ENCODE data around the gene NKX6-2.
"Not testable (repeated sequence)": the region's sequence is repeated elsewhere in the genome, so short reads cannot be mapped to it uniquely, and the experiment has no call there.

The NKX6-2 gene

GRCh38 chr10:132777441-132777840 lies 8.5 kb downstream of the NKX6-2 start:
- no peak for DNase-seq

GRCh38 chr10:132776821-132777220 lies 9.1 kb downstream of the NKX6-2 start:
- DNase-seq, result no peak

GRCh38 chr10:132776186-132776585 lies 9.8 kb downstream of the NKX6-2 start:
- DNase-seq, result no peak

- DNase-seq, result peak; percentile 69
Measured at GRCh38 chr10:132774902-132775863, 10.8 kb downstream of the NKX6-2 start.

- DNase-seq, result peak; percentile 65
Measured at GRCh38 chr10:132774181-132774901, 11.6 kb downstream of the NKX6-2 start.

GRCh38 chr10:132772816-132773215 lies 13.1 kb downstream of the NKX6-2 start:
- not testable (repeated sequence) for DNase-seq

- no peak for DNase-seq
Measured at GRCh38 chr10:132770061-132771021, 15.6 kb downstream of the NKX6-2 start.

GRCh38 chr10:132768346-132769248 lies 17.4 kb downstream of the NKX6-2 start:
- no peak for DNase-seq

- no peak for DNase-seq
Measured at GRCh38 chr10:132766291-132766690, 19.7 kb downstream of the NKX6-2 start.

GRCh38 chr10:132765435-132765834 lies 20.5 kb downstream of the NKX6-2 start:
- no peak for DNase-seq

- no peak for DNase-seq
Measured at GRCh38 chr10:132764108-132764507, 21.8 kb downstream of the NKX6-2 start.

GRCh38 chr10:132763545-132763944 lies 22.4 kb downstream of the NKX6-2 start:
- no peak for DNase-seq

GRCh38 chr10:132762267-132762666 lies 23.7 kb downstream of the NKX6-2 start:
- DNase-seq, result no peak

GRCh38 chr10:132761395-132762060 lies 24.4 kb downstream of the NKX6-2 start:
- no peak for DNase-seq

- no peak for DNase-seq
Measured at GRCh38 chr10:132758865-132759264, 27.1 kb downstream of the NKX6-2 start.

- no peak for DNase-seq
Measured at GRCh38 chr10:132757171-132757570, 28.8 kb downstream of the NKX6-2 start.

- no peak for DNase-seq
Measured at GRCh38 chr10:132756591-132756990, 29.4 kb downstream of the NKX6-2 start.

GRCh38 chr10:132755166-132755711 lies 30.7 kb downstream of the NKX6-2 start:
- DNase-seq, result no peak

GRCh38 chr10:132754071-132754470 lies 31.9 kb downstream of the NKX6-2 start:
- no peak for DNase-seq

GRCh38 chr10:132753596-132753995 lies 32.4 kb downstream of the NKX6-2 start:
- DNase-seq, result no peak

- DNase-seq, result no peak
Measured at GRCh38 chr10:132752961-132753360, 33.0 kb downstream of the NKX6-2 start.

All from NCI-H1436 treated with DMSO at 0.1 percent for 48 hours (cell line).